ENCODE measurements around the gene CPD. TPM values are rescaled to one million over a fixed set of nuclear protein-coding genes. Genes with fewer than 3 reads are reported as not detected.
A peak's percentile ranks its signal among the peaks of the same experiment; 100 is the strongest.

Gene CPD
- total and polyA plus RNA-seq, 2 of the 13 experiments (the other 11 are each of a cell fraction or from before 2014, with no cell fraction given) = 46.1 to 72.3 TPM

DNA sequence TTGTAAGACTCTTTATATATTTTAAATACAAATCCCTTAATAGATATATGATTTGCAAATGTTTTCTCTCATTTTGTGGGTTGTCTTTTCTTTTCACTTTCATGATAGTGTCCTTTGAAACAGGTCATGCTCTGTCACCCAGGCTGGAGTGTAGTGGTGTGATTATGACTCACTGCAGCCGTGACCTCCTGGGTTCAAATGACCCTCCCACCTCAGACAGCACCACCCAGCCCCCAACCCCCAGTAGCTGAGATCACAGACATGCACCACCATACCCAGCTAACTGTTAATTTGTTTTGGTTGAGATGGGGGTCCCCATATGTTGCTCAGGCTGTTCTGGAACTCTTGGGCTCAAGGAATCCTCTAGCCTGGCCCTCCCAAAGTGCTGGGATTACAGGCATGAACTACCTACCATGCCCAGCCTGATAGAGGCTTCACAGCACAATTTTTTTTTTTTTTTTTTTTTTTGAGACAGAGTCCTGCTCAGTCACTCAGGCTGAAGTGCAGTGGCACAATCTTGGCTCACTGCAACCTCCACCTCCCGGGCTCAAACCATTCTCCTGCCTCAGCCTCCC lies 26.4 kb upstream of the CPD start (continued):
- TF ChIP-seq ZNF704 (CRISPR knock-in tag; IDR thresholded peaks at IDR 0.05; ENCODE audit: borderline replicate concordance) = no peak
- TF ChIP-seq, protein P1, sequence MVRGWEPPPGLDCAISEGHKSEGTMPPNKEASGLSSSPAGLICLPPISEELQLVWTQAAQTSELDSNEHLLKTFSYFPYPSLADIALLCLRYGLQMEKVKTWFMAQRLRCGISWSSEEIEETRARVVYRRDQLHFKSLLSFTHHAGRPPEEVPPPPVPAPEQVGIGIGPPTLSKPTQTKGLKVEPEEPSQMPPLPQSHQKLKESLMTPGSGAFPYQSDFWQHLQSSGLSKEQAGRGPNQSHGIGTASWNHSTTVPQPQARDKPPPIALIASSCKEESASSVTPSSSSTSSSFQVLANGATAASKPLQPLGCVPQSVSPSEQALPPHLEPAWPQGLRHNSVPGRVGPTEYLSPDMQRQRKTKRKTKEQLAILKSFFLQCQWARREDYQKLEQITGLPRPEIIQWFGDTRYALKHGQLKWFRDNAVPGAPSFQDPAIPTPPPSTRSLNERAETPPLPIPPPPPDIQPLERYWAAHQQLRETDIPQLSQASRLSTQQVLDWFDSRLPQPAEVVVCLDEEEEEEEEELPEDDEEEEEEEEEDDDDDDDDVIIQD (CRISPR knock-in tag; IDR thresholded peaks at IDR 0.05; ENCODE audit: low read depth) = 0 out of 2 replicates have a peak, but pooled peaks have one; percentile 10
- peak; percentile 81 for TF ChIP-seq RARA (CRISPR knock-in tag; IDR thresholded peaks at IDR 0.05)
- TF ChIP-seq BORCS8-MEF2B (CRISPR knock-in tag; IDR thresholded peaks at IDR 0.05) = no peak
- no peak for TF ChIP-seq RBM22 (optimal IDR thresholded peaks at IDR 0.05; ENCODE audit: low read length)
- peak; percentile 43 for TF ChIP-seq SKI (IDR thresholded peaks at IDR 0.05; ENCODE audit: partially characterized antibody)
- TF ChIP-seq FOXP1 (IDR thresholded peaks at IDR 0.05) = no peak
- TF ChIP-seq FOXP1 (CRISPR knock-in tag; IDR thresholded peaks at IDR 0.05) = 0 out of 2 replicates have a peak, but pooled peaks have one; percentile 20
- 0 out of 2 replicates have a peak, but pooled peaks have one; percentile 28 for TF ChIP-seq FOXP4 (CRISPR knock-in tag; IDR thresholded peaks at IDR 0.05)
- 0 out of 2 replicates have a peak, but pooled peaks have one; percentile 5 for TF ChIP-seq CREB1 (IDR thresholded peaks at IDR 0.05)
- peak; percentile 45; the same call in 1 of the 2 replicates for TF ChIP-seq CREB1 (CRISPR knock-in tag; IDR thresholded peaks at IDR 0.05)
- peak; percentile 80 for TF ChIP-seq NR2F2 (IDR thresholded peaks at IDR 0.05; ENCODE audit: borderline replicate concordance, low read depth)
- TF ChIP-seq HDAC1 (CRISPR knock-in tag; IDR thresholded peaks at IDR 0.05) = peak; percentile 53
- TF ChIP-seq, protein P2, sequence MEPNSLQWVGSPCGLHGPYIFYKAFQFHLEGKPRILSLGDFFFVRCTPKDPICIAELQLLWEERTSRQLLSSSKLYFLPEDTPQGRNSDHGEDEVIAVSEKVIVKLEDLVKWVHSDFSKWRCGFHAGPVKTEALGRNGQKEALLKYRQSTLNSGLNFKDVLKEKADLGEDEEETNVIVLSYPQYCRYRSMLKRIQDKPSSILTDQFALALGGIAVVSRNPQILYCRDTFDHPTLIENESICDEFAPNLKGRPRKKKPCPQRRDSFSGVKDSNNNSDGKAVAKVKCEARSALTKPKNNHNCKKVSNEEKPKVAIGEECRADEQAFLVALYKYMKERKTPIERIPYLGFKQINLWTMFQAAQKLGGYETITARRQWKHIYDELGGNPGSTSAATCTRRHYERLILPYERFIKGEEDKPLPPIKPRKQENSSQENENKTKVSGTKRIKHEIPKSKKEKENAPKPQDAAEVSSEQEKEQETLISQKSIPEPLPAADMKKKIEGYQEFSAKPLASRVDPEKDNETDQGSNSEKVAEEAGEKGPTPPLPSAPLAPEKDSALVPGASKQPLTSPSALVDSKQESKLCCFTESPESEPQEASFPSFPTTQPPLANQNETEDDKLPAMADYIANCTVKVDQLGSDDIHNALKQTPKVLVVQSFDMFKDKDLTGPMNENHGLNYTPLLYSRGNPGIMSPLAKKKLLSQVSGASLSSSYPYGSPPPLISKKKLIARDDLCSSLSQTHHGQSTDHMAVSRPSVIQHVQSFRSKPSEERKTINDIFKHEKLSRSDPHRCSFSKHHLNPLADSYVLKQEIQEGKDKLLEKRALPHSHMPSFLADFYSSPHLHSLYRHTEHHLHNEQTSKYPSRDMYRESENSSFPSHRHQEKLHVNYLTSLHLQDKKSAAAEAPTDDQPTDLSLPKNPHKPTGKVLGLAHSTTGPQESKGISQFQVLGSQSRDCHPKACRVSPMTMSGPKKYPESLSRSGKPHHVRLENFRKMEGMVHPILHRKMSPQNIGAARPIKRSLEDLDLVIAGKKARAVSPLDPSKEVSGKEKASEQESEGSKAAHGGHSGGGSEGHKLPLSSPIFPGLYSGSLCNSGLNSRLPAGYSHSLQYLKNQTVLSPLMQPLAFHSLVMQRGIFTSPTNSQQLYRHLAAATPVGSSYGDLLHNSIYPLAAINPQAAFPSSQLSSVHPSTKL (CRISPR knock-in tag; IDR thresholded peaks at IDR 0.05) = peak; percentile 59
- peak; percentile 47; the same call in 1 of the 2 replicates for TF ChIP-seq TBX3 (IDR thresholded peaks at IDR 0.05; ENCODE audit: borderline replicate concordance)
- no peak for TF ChIP-seq KMT2A (CRISPR knock-in tag; IDR thresholded peaks at IDR 0.05)
- peak; percentile 75; the same call in 1 of the 2 replicates for TF ChIP-seq JUN (CRISPR knock-in tag; IDR thresholded peaks at IDR 0.05)
- TF ChIP-seq ZMYM3 (CRISPR knock-in tag; IDR thresholded peaks at IDR 0.05) = 0 out of 2 replicates have a peak, but pooled peaks have one; percentile 19
